PC-3 (cell line): ENCODE measurements around the gene UBXN6. TPM values are rescaled to one million over a fixed set of nuclear protein-coding genes. Genes with fewer than 3 reads are reported as not detected.

Experiments used
- ATAC-seq: fragments of 200-7000 bp; cut with Tn5 transposase; 2 replicates; pipeline ENCODE4 v1.9.1; 2020; ENCODE audit warnings: mild to moderate bottlenecking, moderate library complexity
- BruUV-seq: library from RNA; stranded (reverse); fragments of 400-500 nt; replicated peaks from 2 replicates; lab custom pipeline; 2021; lab: Mats Ljungman, UMichigan
- CTCF ChIA-PET: fragments of 300-600 bp; sonication (Branson Sonifier 250); formaldehyde crosslinking; loops from one replicate; lab custom pipeline; 2022; ENCODE audit warnings: antibody characterized with exemption; lab: Charles Lee
- POLR2A ChIA-PET: fragments of 300-600 bp; sonication (Branson Sonifier 250); formaldehyde crosslinking; loops from one replicate; lab custom pipeline; 2022; ENCODE audit warnings: antibody characterized with exemption; ENCODE audit not compliant: unreplicated experiment; lab: Charles Lee
- DNase-seq: peaks from one replicate; pipeline ENCODE4 v3.0.0-alpha.2; 2015
- H2AFZ ChIP-seq: fragments of 300-600 bp; sonication (generic); 2 replicates; pipeline ENCODE4 v1.6.0; 2016; ENCODE audit warnings: antibody characterized with exemption, low read length
- H3F3A ChIP-seq: fragments of 300-600 bp; sonication (generic); one replicate; pipeline ENCODE4 v1.6.0; 2017; ENCODE audit warnings: antibody characterized with exemption, low read length, control low read depth, mild to moderate bottlenecking; ENCODE audit not compliant: unreplicated experiment
- H3K27ac ChIP-seq: fragments of 300-600 bp; sonication (generic); 2 replicates; pipeline ENCODE4 v1.5.1; 2016; ENCODE audit warnings: mild to moderate bottlenecking, low read length
- H3K27me3 ChIP-seq: fragments of 300-600 bp; sonication (generic); 2 replicates; pipeline ENCODE4 v1.6.1; 2016; ENCODE audit warnings: low read length, mixed read lengths
- H3K36me3 ChIP-seq: fragments of 300-600 bp; sonication (generic); 2 replicates; pipeline ENCODE4 v1.6.1; 2016; ENCODE audit warnings: low read depth, mixed run types, low read length, mixed read lengths
- H3K4me1 ChIP-seq: fragments of 300-600 bp; sonication (generic); 2 replicates; pipeline ENCODE4 v1.5.1; 2016; ENCODE audit warnings: low read length; ENCODE audit not compliant: insufficient read depth
- H3K4me2 ChIP-seq: fragments of 300-600 bp; sonication (generic); 2 replicates; pipeline ENCODE4 v1.6.0; 2016; ENCODE audit warnings: low read length
- H3K4me3 ChIP-seq: fragments of 300-600 bp; sonication (generic); 2 replicates; pipeline ENCODE4 v1.5.1; 2016; ENCODE audit warnings: mild to moderate bottlenecking, low read length, mixed read lengths
- H3K79me2 ChIP-seq: fragments of 300-600 bp; sonication (generic); 2 replicates; pipeline ENCODE4 v1.6.1; 2017; ENCODE audit warnings: low read length, mixed read lengths
- H3K9ac ChIP-seq: fragments of 300-600 bp; sonication (generic); 2 replicates; pipeline ENCODE4 v1.6.0; 2016; ENCODE audit warnings: mild to moderate bottlenecking, low read length
- H3K9me2 ChIP-seq: fragments of 300-600 bp; sonication (generic); replicated peaks from 2 replicates; pipeline ENCODE4 v1.6.1; 2016; ENCODE audit warnings: mixed run types, low read length, mixed read lengths
- H3K9me3 ChIP-seq: fragments of 300-600 bp; sonication (generic); 2 replicates; pipeline ENCODE4 v1.6.1; 2016; ENCODE audit warnings: low read length, mixed read lengths
- H4K20me1 ChIP-seq: fragments of 300-600 bp; sonication (generic); 2 replicates; pipeline ENCODE4 v1.6.1; 2016; ENCODE audit warnings: low read length, mixed read lengths
- EZH2 ChIP-seq: fragments of 300-600 bp; sonication (generic); IDR thresholded peaks from one replicate; pipeline ENCODE4 v1.6.1; 2017; ENCODE audit warnings: antibody characterized with exemption, mild to moderate bottlenecking, low read length; ENCODE audit not compliant: unreplicated experiment
- EZH2phosphoT487 ChIP-seq: fragments of 300-600 bp; sonication (generic); IDR thresholded peaks from 2 replicates; pipeline ENCODE4 v1.6.1; 2018; ENCODE audit warnings: mild to moderate bottlenecking, antibody characterized with exemption, low read length, borderline replicate concordance
- intact Hi-C: fragments of 100-400 bp; cut with micrococcal nuclease; formaldehyde crosslinking; loops from 2 replicates; pipeline ENCODE4 v1.9.0; 2023
- total RNA-seq: library from RNA; depleted of rRNA; stranded (reverse); fragments of >200 nt; gene quantifications from 2 replicates; pipeline ENCODE4 v1.2.3, GENCODE V29; 2014
- TF ChIP-seq, protein P1 (sequence below): fragments of 300-600 bp; sonication (generic); conservative IDR thresholded peaks from 2 replicates; pipeline ENCODE4 v1.5.1; 2017; ENCODE audit warnings: antibody characterized with exemption, low read depth, mild to moderate bottlenecking, low read length

Gene UBXN6
- total RNA-seq, 1 experiment from 2014 or later: 64.0 TPM

DNA sequence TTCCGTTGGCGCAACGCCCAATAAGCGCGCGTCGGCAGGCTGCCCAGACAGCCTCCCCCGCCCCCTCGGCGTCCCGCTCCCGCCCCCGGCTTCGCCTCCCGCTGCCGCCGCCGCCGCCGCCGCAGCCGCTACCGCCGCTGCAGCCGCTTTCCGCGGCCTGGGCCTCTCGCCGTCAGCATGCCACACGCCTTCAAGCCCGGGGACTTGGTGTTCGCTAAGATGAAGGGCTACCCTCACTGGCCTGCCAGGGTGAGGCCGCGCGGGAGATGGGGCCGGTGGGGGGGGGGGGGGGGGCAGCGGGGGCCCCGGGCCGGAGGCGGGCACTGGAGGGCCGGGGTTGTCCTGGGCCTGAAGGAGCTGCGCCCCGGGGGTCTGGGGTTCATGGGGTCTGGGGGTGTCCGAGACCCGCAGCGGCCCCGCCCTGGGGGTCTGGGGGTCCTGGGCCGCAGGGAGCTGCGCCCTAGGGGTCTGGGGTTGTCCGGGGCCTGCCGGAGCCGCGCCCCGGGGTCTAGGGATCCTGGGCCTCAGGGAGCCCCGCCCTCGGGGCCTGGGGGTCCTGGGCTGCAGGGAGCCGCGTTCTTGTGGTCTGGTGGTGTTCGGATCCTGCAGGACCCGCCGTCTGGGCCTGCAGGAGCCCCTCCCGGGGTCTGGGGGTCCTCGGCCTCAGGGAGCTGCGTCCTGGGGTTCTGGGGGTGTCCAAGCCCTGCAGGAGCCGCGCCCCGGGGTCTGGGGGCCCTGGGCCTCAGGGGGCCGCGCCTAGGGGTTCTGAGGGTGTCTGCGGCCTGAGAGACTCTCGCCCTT lies 14.8 kb upstream of the UBXN6 start, which contains the start of gene HDGFL2:
Gene HDGFL2, plus strand, starts transcription at position 124 of the 801 bp plus-strand sequence. Its CDS starts 54 bp downstream, at position 178.
- Histone ChIP-seq H3F3A (no peaks in the 10 kb centered on the region), H3K9ac (peak within 1 kb of the TSS; percentile 89), H3K27ac (peak within 1 kb of the TSS; percentile 49), H4K20me1 (no peaks in the 10 kb centered on the region), H3K36me3 (peaks cover 7% of the 10 kb centered on the region; the same call in 1 of the 2 replicates), H3K4me3 (peak within 1 kb of the TSS; percentile 98), H3K9me3 (no peaks in the 10 kb centered on the region), H3K27me3 (no peaks in the 10 kb centered on the region), H2AFZ (peak within 1 kb of the TSS; percentile 96), H3K4me2 (peak within 1 kb of the TSS; percentile 99), H3K4me1 (peaks cover 13% of the 10 kb centered on the region; the same call in 1 of the 2 replicates), H3K9me2 (no peaks in the 10 kb centered on the region), H3K79me2 (peaks cover 28% of the 10 kb centered on the region)
- ChIA-PET POLR2A (interaction anchor here (0.6 to 1.0 kb wide), 3 partner anchors 10 to 133 kb away, joined by 3 to 12 read pairs (median 4); partner anchors contain the start of gene PLIN4), CTCF (interaction anchor here (1.0 to 1.3 kb wide), 2 partner anchors 53 to 72 kb away, joined by 3 to 6 read pairs; partner anchors contain the start of gene SH3GL1)
- DNase-seq (no peak), ATAC-seq (peak; percentile 2)
- no TSS peak for BruUV-seq
- TF ChIP-seq, protein P1, sequence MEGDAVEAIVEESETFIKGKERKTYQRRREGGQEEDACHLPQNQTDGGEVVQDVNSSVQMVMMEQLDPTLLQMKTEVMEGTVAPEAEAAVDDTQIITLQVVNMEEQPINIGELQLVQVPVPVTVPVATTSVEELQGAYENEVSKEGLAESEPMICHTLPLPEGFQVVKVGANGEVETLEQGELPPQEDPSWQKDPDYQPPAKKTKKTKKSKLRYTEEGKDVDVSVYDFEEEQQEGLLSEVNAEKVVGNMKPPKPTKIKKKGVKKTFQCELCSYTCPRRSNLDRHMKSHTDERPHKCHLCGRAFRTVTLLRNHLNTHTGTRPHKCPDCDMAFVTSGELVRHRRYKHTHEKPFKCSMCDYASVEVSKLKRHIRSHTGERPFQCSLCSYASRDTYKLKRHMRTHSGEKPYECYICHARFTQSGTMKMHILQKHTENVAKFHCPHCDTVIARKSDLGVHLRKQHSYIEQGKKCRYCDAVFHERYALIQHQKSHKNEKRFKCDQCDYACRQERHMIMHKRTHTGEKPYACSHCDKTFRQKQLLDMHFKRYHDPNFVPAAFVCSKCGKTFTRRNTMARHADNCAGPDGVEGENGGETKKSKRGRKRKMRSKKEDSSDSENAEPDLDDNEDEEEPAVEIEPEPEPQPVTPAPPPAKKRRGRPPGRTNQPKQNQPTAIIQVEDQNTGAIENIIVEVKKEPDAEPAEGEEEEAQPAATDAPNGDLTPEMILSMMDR: no peak
- no peak for TF ChIP-seq EZH2phosphoT487
- TF ChIP-seq EZH2: no peak
- intact Hi-C loops: loop anchor here (5.0 kb wide), 1 partner anchor 45 kb away; the partner anchor contains the start of gene PLIN4

GRCh38 chr19:4471403-4472173 lies 14.0 kb upstream of the UBXN6 start:
- Histone ChIP-seq H3F3A (no peaks in the 10 kb centered on the region), H3K9ac (peak overlapping the region; percentile 76), H3K4me2 (peak overlapping the region; percentile 90), H4K20me1 (no peaks in the 10 kb centered on the region), H3K4me3 (peak overlapping the region; percentile 98), H3K27ac (peak overlapping the region; percentile 49), H3K9me3 (no peaks in the 10 kb centered on the region), H3K79me2 (peaks cover 28% of the 10 kb centered on the region), H2AFZ (peak overlapping the region; percentile 96), H3K27me3 (no peaks in the 10 kb centered on the region), H3K4me1 (peaks cover 13% of the 10 kb centered on the region; the same call in 1 of the 2 replicates), H3K36me3 (peaks cover 7% of the 10 kb centered on the region; the same call in 1 of the 2 replicates), H3K9me2 (no peaks in the 10 kb centered on the region)
- intact Hi-C loops: loop anchor here (5.0 kb wide), 1 partner anchor 46 kb away; the partner anchor contains the start of gene PLIN4
- DNase-seq (peak; percentile 100), ATAC-seq (peak; percentile 89)
- ChIA-PET CTCF (interaction anchor here (0.6 to 1.3 kb wide), 4 partner anchors 54 to 320 kb away, joined by 3 to 14 read pairs (median 4); partner anchors contain the start of genes FEM1A and SH3GL1), POLR2A (interaction anchor here (0.5 to 1.0 kb wide), 8 partner anchors 9 to 163 kb away, joined by 3 to 14 read pairs (median 5); partner anchors contain the start of gene PLIN4)
- TF ChIP-seq, protein P1: no peak
- no peak for TF ChIP-seq EZH2
- no peak for TF ChIP-seq EZH2phosphoT487
- BruUV-seq: no TSS peak
